Upper lobe of left lung (tissue), 6 donors: ENCODE measurements around the gene CTSZ. TPM values are rescaled to one million over a fixed set of nuclear protein-coding genes. Genes with fewer than 3 reads are reported as not detected.

Source experiments
- ATAC-seq, 2 donors: fragments of 200-7000 bp; cut with Tn5 transposase; one replicate each; pipeline ENCODE4 v1.9.1; 2022; ENCODE audit warnings: mild to moderate bottlenecking in 2 of 2, moderate library complexity in 2 of 2; ENCODE audit not compliant: low FRiP score in 2 of 2
- DNase-seq, 2 donors: peaks; one replicate each; pipeline ENCODE4 v3.0.0-alpha.2; 2019 to 2020
- H3K27ac ChIP-seq, 4 donors: fragments of 200-600 bp; sonication (generic); one replicate each; pipeline ENCODE4 v1.5.1; 2016 to 2019
- H3K27me3 ChIP-seq, 4 donors: fragments of 200-600 bp; sonication (generic); one replicate each; pipeline ENCODE4 v1.5.1; 2017 to 2019
- H3K36me3 ChIP-seq, 4 donors: fragments of 200-600 bp; sonication (generic); one replicate each; pipeline ENCODE4 v1.5.1; 2016 to 2019
- H3K4me1 ChIP-seq, 4 donors: fragments of 200-600 bp; sonication (generic); one replicate each; pipeline ENCODE4 v1.5.1; 2018 to 2019
- H3K4me3 ChIP-seq, 4 donors: fragments of 200-600 bp; sonication (generic); one replicate each; pipeline ENCODE4 v1.5.1; 2017 to 2019; ENCODE audit warnings: mild to moderate bottlenecking in 2 of 4, moderate library complexity in 1 of 4
- H3K9me3 ChIP-seq, 4 donors: fragments of 200-600 bp; sonication (generic); one replicate each; pipeline ENCODE4 v1.5.1; 2018 to 2019
- EP300 ChIP-seq, 4 donors: sonication (generic); formaldehyde crosslinking; IDR thresholded peaks; one replicate each; pipeline ENCODE4 v1.5.1; 2017; ENCODE audit warnings: antibody characterized with exemption in 4 of 4, control low read depth in 2 of 4
- POLR2A ChIP-seq, 4 donors: fragments of 450-650 bp; IDR thresholded peaks; one replicate each; pipeline ENCODE4 v1.5.1; 2016 to 2017; ENCODE audit warnings: antibody characterized with exemption in 4 of 4, mild to moderate bottlenecking in 2 of 4
- POLR2AphosphoS5 ChIP-seq, 2 donors: sonication (generic); formaldehyde crosslinking; IDR thresholded peaks; one replicate each; pipeline ENCODE4 v1.5.1; 2017; ENCODE audit warnings: antibody characterized with exemption in 2 of 2
- WGBS, 2 donors: methylation state at CpG; one replicate each; pipeline ENCODE4 v1.1.5; 2017 to 2018; 5-methylcytosine and 5-hydroxymethylcytosine counted together
- total RNA-seq, 6 donors: library from RNA; depleted of rRNA in 4 of 6; stranded (reverse); fragments of >200 nt in 4 of 6; gene quantifications; one replicate each; pipeline versions ENCODE4 v1.1.0 to v1.2.1, GENCODE V29; 2016 to 2021
- TF ChIP-seq, protein P1 (sequence below), 6 experiments: fragments of 450-650 bp in 4 of 6; fragments of 200-600 bp in 2 of 6; sonication (generic) in 2 of 6; IDR thresholded peaks; one replicate each; pipeline ENCODE4 v1.5.1; 2016 to 2019; ENCODE audit warnings: antibody characterized with exemption in 6 of 6
- donor health status: DM: no; HTN: no; CAD: no; lungs with moderate emphysema.
- donor health status: DM: no; HTN: yes; CAD: no; lungs with severe emphysema.

The CTSZ gene
- total RNA-seq, 6 donors from 2014 or later: 196 to 503 (median 397) TPM

DNA sequence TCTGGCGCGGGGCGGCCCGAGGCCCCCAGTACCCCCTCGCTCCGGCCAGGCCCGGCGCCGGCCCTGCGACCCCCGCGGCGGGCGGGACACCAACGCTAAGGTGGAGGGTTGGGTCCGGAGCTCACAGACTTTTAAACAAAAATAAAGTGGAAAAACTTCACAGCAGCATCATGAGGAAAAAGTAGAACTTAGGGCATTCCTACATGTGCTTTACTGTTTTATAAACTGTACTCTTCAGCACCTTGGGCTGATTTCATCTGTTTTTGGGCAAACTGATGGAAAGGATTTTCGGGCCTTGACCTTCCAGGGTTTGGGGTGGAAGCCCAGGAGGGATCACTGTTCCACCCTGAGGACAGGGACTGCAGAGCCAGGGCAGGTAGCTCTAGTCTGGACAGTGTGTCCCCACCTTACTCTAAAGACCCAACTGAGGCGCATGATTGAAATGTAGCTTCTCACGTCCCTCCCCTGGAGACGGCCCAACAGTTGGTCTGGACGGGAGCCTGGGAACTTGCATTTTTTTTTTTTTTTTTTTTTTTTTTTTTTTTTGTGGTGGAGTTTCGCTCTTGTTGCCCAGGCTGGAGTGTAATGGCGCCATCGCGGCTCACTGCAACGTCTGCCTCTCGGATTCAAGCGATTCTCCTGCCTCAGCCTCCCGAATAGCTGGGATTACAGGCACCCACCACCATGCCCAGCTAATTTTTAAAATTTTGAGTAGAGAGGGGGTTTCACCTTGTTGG lies 25.3 kb downstream of the CTSZ start:
- H3K4me3 ChIP-seq: peak overlapping the region; percentile 68 to 96 (median 82)
- H3K4me1 ChIP-seq: peaks cover 25 to 29% (median 28%) of the 10 kb centered on the region in 4 donors
- no peak for ATAC-seq
- WGBS, 2 donors: 20 to 21% methylated on average over 26 to 28 of the region's 29 CpGs
- peak in 1 of 2 donors; percentile 20 for DNase-seq
- peak overlapping the region; percentile 67 to 93 (median 80) for H3K27ac ChIP-seq
- no peaks in the 10 kb centered on the region for H3K9me3 ChIP-seq
- no peak for TF ChIP-seq EP300 (IDR thresholded peaks at IDR 0.05)
- no peak for TF ChIP-seq POLR2AphosphoS5 (IDR thresholded peaks at IDR 0.05)
- no peak for TF ChIP-seq POLR2A (IDR thresholded peaks at IDR 0.05)
- TF ChIP-seq, protein P1, sequence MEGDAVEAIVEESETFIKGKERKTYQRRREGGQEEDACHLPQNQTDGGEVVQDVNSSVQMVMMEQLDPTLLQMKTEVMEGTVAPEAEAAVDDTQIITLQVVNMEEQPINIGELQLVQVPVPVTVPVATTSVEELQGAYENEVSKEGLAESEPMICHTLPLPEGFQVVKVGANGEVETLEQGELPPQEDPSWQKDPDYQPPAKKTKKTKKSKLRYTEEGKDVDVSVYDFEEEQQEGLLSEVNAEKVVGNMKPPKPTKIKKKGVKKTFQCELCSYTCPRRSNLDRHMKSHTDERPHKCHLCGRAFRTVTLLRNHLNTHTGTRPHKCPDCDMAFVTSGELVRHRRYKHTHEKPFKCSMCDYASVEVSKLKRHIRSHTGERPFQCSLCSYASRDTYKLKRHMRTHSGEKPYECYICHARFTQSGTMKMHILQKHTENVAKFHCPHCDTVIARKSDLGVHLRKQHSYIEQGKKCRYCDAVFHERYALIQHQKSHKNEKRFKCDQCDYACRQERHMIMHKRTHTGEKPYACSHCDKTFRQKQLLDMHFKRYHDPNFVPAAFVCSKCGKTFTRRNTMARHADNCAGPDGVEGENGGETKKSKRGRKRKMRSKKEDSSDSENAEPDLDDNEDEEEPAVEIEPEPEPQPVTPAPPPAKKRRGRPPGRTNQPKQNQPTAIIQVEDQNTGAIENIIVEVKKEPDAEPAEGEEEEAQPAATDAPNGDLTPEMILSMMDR (IDR thresholded peaks at IDR 0.05): no peak
- H3K36me3 ChIP-seq: peaks cover 0 to 12% (median 6%) of the 10 kb centered on the region in 4 donors
- no peaks in the 10 kb centered on the region for H3K27me3 ChIP-seq

DNA sequence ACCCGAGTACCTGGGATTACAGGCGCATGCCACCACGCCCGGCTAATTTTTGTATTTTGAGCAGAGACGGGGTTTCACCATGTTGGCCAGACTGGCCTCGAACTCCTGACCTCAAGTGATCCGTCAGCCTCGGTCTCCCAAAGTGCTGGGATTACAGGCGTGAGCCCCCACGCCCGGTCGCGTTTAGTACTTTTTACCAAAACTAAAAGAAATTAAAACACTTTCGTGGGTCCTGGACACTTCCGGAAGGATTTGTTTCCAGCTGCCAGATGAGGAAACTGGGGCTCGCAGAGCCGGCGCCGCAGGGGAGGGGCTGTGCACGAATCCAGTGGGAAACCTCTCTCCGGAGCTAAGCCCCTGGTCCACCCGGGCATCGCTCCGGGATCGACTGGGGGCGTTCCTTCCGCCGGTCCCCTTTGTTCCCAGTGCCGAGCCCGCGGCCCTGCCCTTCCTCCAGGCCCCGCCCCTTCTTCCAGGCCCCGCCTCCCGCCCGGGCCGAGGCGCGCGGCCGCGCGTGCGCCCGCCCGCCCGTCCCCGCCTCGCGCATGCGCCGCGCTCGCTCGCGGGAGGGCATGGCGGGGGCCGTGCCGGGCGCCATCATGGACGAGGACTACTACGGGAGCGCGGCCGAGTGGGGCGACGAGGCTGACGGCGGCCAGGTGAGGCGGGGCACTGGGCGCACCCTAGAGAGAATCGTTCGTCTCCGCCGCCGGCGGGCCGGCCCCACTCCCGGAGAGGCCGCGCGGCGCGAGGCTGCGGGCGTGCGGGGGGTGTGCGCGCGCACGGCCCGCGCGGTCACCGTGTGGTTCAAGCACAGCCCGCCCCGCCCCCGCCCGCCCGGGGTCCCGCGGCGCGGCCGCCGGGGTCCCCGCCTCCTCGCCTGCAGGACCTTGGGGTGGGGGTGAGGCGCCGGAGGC lies 26.1 kb downstream of the CTSZ start, which contains the start of gene NELFCD:
NELFCD (plus strand) TSS at position 546 of the 917 bp plus-strand sequence; CDS start at position 600, 54 bp downstream.
- TF ChIP-seq EP300 (IDR thresholded peaks at IDR 0.05): no peak
- TF ChIP-seq, protein P1 (IDR thresholded peaks at IDR 0.05): peak in 1 of 6 experiments; percentile 8
- TF ChIP-seq POLR2AphosphoS5 (IDR thresholded peaks at IDR 0.05): peak; percentile 34 to 61
- TF ChIP-seq POLR2A (IDR thresholded peaks at IDR 0.05): peak in 1 of 4 donors; percentile 79
- peak within 1 kb of the TSS; percentile 67 to 93 (median 80) for H3K27ac ChIP-seq
- ATAC-seq: peak; percentile 91 to 97

DNA sequence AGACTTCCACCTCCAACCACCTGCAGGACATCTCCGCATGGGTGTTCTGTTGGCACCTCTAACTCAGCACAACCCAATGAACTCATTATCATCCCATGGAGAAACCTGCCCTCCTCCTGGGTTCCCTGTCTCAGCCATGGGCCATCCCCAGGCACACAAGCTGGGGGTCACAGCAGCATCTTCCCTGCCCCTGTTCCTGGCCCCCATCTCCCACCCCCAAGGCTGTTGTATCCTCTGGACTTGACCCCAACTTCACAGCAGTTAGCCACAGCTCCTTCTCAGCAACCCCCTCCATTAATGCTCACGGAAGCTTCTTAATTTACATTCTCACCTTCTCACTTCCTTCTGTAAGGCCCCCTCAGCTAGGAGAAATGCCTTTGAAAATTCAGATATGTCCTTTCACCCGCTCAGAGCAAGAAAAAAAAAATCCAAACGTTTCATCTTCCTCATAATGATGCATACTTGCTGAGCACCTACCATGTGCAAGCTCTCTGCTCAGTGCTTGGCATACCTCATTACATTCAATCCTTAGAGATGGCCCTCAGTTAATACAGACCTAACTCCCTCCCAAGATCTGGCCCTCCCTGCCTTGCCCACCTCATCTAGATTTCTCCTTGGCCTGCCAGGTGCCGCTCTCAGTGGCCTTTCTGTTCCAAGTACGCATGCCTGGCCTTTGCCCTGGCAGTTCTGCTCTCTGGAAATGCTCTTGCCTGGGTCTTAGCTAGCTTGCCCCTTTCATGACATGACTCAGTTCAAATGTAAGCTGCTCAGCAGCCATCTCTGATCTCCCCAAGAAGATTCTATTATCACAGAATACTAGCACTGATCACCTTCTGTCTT lies 28.5 kb downstream of the CTSZ start:
- no peak for ATAC-seq
- no peak overlapping the region for H3K27ac ChIP-seq
- H3K4me3 ChIP-seq: no peak overlapping the region
- H3K27me3 ChIP-seq: no peaks in the 10 kb centered on the region
- H3K36me3 ChIP-seq: no peaks in the 10 kb centered on the region
- no peak for TF ChIP-seq EP300 (IDR thresholded peaks at IDR 0.05)
- TF ChIP-seq POLR2AphosphoS5 (IDR thresholded peaks at IDR 0.05): no peak
- TF ChIP-seq, protein P1 (IDR thresholded peaks at IDR 0.05): no peak
- TF ChIP-seq POLR2A (IDR thresholded peaks at IDR 0.05): no peak
- H3K9me3 ChIP-seq: peaks cover 0 to 14% (median 8%) of the 10 kb centered on the region in 4 donors
- peaks cover 12 to 22% (median 17%) of the 10 kb centered on the region in 4 donors for H3K4me1 ChIP-seq
- no peak for DNase-seq
- 77 to 79% methylated on average over 6 of the region's 6 CpGs for WGBS, 2 donors

More for the DNA sequence above, 26.1 kb downstream of the CTSZ start, which contains the start of gene NELFCD:
- peak; percentile 87 to 99 for DNase-seq
- peaks cover 25 to 29% (median 28%) of the 10 kb centered on the region in 4 donors for H3K4me1 ChIP-seq
- peak within 1 kb of the TSS; percentile 68 to 96 (median 82) for H3K4me3 ChIP-seq
- no peaks in the 10 kb centered on the region for H3K27me3 ChIP-seq
- peaks cover 0 to 3% (median 0%) of the 10 kb centered on the region in 4 donors for H3K36me3 ChIP-seq
- 11 to 24% methylated on average over 11 to 65 of the region's 109 CpGs for WGBS, 2 donors
- peaks cover 0 to 4% (median under 1%) of the 10 kb centered on the region in 4 donors for H3K9me3 ChIP-seq

DNA sequence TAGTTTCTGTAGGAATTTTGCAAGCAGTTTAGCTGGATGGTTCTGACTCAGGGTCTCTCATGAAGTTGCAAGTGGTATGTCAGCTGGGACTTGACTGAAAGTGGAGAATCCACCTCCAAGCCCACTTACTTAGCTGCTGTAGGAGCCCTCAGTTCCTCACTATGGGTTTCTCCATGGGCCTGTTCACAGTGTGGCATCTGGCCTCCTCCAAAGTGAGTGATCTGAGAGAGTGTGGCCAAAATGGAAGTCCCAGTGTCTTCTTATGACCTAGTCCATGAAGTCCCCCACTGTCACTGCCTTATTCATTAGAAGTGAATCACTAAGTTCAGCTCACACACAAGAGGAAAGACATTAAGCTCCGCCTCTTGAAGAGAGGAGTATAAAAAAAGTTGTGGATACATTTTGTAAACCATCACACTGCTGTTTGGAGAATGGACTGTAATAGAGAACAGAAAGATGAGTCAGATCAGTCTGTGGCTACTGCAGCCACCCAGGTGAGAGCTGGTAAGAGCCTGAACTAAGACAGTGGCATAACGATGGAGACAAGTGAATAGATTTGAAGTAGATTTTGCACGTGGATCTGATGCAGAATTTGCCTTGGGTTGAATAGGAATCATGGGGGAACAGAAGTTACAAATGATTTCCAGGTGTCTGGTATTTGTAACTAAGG lies 30.9 kb downstream of the CTSZ start:
- Histone ChIP-seq H3K36me3 (no peaks in the 10 kb centered on the region), H3K4me3 (no peak overlapping the region), H3K27ac (no peak overlapping the region), H3K4me1 (peaks cover 0 to 5% (median 3%) of the 10 kb centered on the region in 4 donors), H3K9me3 (peaks cover 0 to 14% (median 8%) of the 10 kb centered on the region in 4 donors), H3K27me3 (no peaks in the 10 kb centered on the region)
- TF ChIP-seq POLR2AphosphoS5 (IDR thresholded peaks at IDR 0.05): no peak
- TF ChIP-seq, protein P1 (IDR thresholded peaks at IDR 0.05): no peak
- no peak for TF ChIP-seq POLR2A (IDR thresholded peaks at IDR 0.05)
- ATAC-seq (no peak), DNase-seq (no peak)
- WGBS, 2 donors: 86 to 93% methylated on average over 3 of the region's 3 CpGs
